Astrocyte (in vitro differentiated cells and primary cell): ENCODE results near the gene GRK5. TPM values are rescaled to one million over a fixed set of nuclear protein-coding genes. Genes with fewer than 3 reads are reported as not detected.

Source experiments
- DNase-seq: peaks from one replicate; pipeline ENCODE4 v3.0.0-alpha.2; 2010; ENCODE audit warnings: low read depth
- FAIRE-seq: peaks from 2 replicates; lab custom pipeline; 2011; peaks lifted over from hg19 to GRCh38; lab: Jason Lieb, UNC
- H2AFZ ChIP-seq: 2 replicates; pipeline ENCODE4 v1.6.0; 2012; ENCODE audit warnings: low read depth, low read length, inconsistent platforms
- H3K27ac ChIP-seq: 2 replicates; pipeline ENCODE4 v1.5.1; 2011; ENCODE audit warnings: low read depth, low read length, inconsistent platforms
- H3K27me3 ChIP-seq: 2 replicates; pipeline ENCODE4 v1.6.0; 2011; ENCODE audit warnings: low read length, inconsistent platforms; ENCODE audit not compliant: insufficient read depth
- H3K36me3 ChIP-seq: 2 replicates; pipeline ENCODE4 v1.5.1; 2011; ENCODE audit warnings: low read length, inconsistent platforms; ENCODE audit not compliant: insufficient read depth
- H3K4me1 ChIP-seq: 2 replicates; pipeline ENCODE4 v1.5.1; 2011; ENCODE audit warnings: low read length, inconsistent platforms; ENCODE audit not compliant: insufficient read depth
- H3K4me2 ChIP-seq: 2 replicates; pipeline ENCODE4 v1.6.0; 2012; ENCODE audit warnings: low read length, inconsistent platforms
- H3K4me3 ChIP-seq: 2 replicates; pipeline ENCODE4 v1.5.1; 2011; ENCODE audit warnings: low read depth, mild to moderate bottlenecking, low read length, inconsistent platforms; ENCODE audit not compliant: insufficient read depth
- H3K79me2 ChIP-seq: 2 replicates; pipeline ENCODE4 v1.6.0; 2012; ENCODE audit warnings: mild to moderate bottlenecking, low read length, inconsistent platforms; ENCODE audit not compliant: insufficient read depth
- H3K9ac ChIP-seq: 2 replicates; pipeline ENCODE4 v1.6.0; 2012; ENCODE audit warnings: mild to moderate bottlenecking, low read length, inconsistent platforms
- H3K9me3 ChIP-seq: 2 replicates; pipeline ENCODE4 v1.5.1; 2012; ENCODE audit warnings: low read depth, mild to moderate bottlenecking, low read length, inconsistent platforms; ENCODE audit not compliant: insufficient read depth
- H4K20me1 ChIP-seq: 2 replicates; pipeline ENCODE4 v1.6.0; 2012; ENCODE audit warnings: low read length, inconsistent platforms; ENCODE audit not compliant: insufficient read depth
- H3K27ac Mint-ChIP-seq: one replicate; pipeline ENCODE4 v1.8.0; 2021; ENCODE audit warnings: mild to moderate bottlenecking, mixed read lengths; ENCODE audit not compliant: unreplicated experiment
- H3K27me3 Mint-ChIP-seq: one replicate; pipeline ENCODE4 v1.8.0; 2021; ENCODE audit warnings: low read depth, mixed read lengths; ENCODE audit not compliant: unreplicated experiment
- H3K36me3 Mint-ChIP-seq: one replicate; pipeline ENCODE4 v1.8.0; 2021; ENCODE audit warnings: low read depth, mixed read lengths; ENCODE audit not compliant: unreplicated experiment
- H3K4me1 Mint-ChIP-seq: one replicate; pipeline ENCODE4 v1.8.0; 2021; ENCODE audit warnings: low read depth, mixed read lengths; ENCODE audit not compliant: unreplicated experiment
- H3K4me3 Mint-ChIP-seq: one replicate; pipeline ENCODE4 v1.8.0; 2021; ENCODE audit warnings: mild to moderate bottlenecking, moderate library complexity, mixed read lengths; ENCODE audit not compliant: unreplicated experiment
- H3K9me3 Mint-ChIP-seq: one replicate; pipeline ENCODE4 v1.8.0; 2021; ENCODE audit warnings: mild to moderate bottlenecking, mixed read lengths; ENCODE audit not compliant: unreplicated experiment
- EZH2 ChIP-seq: IDR thresholded peaks from 2 replicates; pipeline ENCODE4 v1.6.1; 2012; ENCODE audit warnings: mild to moderate bottlenecking, low read length, inconsistent platforms; ENCODE audit not compliant: insufficient read depth
- total RNA-seq: library from RNA; stranded (reverse); gene quantifications from 2 replicates; pipeline ENCODE4 v1.2.1, GENCODE V29; 2021
- TF ChIP-seq, protein P1 (sequence below): IDR thresholded peaks from 2 replicates; pipeline ENCODE4 v1.5.1; 2011; ENCODE audit warnings: low read depth, mild to moderate bottlenecking, inconsistent platforms, low read length, moderate library complexity; ENCODE audit not compliant: insufficient read depth

GRK5 gene
- total RNA-seq, 1 donor from 2014 or later = 8.5 TPM

DNA sequence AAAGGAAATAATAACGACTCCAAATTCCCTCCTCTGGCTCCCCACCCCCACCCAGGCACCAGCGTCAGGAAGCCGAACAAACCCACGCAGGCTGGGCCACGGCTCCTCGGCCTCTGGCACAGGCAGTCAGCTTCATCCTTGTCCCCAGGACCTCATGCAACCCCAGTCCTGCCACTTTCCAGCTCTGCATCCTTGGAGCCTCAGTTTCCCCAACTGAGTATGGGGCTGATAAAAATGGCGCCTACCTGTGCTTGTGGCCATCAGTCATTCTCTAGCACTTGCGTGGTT lies 198.1 kb downstream of the GRK5 start:
- H3K9ac ChIP-seq = no peak overlapping the region
- peaks cover 27% of the 10 kb centered on the region for H3K4me1 ChIP-seq
- H3K27me3 ChIP-seq = no peaks in the 10 kb centered on the region
- H3K27me3 Mint-ChIP-seq = no peaks in the 10 kb centered on the region
- no peak overlapping the region for H3K4me3 Mint-ChIP-seq
- no peak overlapping the region for H3K4me2 ChIP-seq
- no peaks in the 10 kb centered on the region for H3K36me3 ChIP-seq
- no peaks in the 10 kb centered on the region for H3K9me3 Mint-ChIP-seq
- H2AFZ ChIP-seq = no peak overlapping the region
- no peaks in the 10 kb centered on the region for H3K79me2 ChIP-seq
- TF ChIP-seq, protein P1, sequence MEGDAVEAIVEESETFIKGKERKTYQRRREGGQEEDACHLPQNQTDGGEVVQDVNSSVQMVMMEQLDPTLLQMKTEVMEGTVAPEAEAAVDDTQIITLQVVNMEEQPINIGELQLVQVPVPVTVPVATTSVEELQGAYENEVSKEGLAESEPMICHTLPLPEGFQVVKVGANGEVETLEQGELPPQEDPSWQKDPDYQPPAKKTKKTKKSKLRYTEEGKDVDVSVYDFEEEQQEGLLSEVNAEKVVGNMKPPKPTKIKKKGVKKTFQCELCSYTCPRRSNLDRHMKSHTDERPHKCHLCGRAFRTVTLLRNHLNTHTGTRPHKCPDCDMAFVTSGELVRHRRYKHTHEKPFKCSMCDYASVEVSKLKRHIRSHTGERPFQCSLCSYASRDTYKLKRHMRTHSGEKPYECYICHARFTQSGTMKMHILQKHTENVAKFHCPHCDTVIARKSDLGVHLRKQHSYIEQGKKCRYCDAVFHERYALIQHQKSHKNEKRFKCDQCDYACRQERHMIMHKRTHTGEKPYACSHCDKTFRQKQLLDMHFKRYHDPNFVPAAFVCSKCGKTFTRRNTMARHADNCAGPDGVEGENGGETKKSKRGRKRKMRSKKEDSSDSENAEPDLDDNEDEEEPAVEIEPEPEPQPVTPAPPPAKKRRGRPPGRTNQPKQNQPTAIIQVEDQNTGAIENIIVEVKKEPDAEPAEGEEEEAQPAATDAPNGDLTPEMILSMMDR = no peak
- TF ChIP-seq EZH2 = no peak
- no peak overlapping the region for H3K4me3 ChIP-seq
- DNase-seq (no peak), FAIRE-seq (no peak)
- H4K20me1 ChIP-seq = no peaks in the 10 kb centered on the region
- peaks cover 12% of the 10 kb centered on the region for H3K4me1 Mint-ChIP-seq
- H3K27ac Mint-ChIP-seq = no peak overlapping the region
- H3K9me3 ChIP-seq = no peaks in the 10 kb centered on the region
- peaks cover 4% of the 10 kb centered on the region for H3K36me3 Mint-ChIP-seq
- no peak overlapping the region for H3K27ac ChIP-seq

DNA sequence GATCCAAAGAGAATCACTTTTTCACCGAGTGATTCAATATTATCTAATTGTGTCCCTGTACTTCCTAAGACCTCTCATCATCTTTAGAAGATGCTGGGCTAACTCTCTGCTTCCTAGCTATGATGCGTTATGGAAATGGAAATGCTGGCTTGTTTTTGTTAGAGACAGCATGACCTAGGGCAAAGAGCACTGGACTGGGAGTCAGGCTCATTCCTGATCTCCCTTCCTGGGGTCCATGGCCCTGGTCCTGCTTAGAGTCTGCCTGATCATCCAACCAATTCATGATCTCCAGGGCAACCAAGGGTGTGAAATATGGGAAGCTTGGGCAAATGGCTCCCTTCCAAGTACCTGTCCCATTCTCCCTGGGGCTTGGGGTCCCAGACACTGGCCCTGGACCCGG lies 198.8 kb downstream of the GRK5 start:
- no peak overlapping the region for H3K9ac ChIP-seq
- H3K4me3 Mint-ChIP-seq = no peak overlapping the region
- H3K9me3 Mint-ChIP-seq = no peaks in the 10 kb centered on the region
- H3K27ac ChIP-seq = no peak overlapping the region
- H3K4me3 ChIP-seq = no peak overlapping the region
- no peak for FAIRE-seq
- H3K36me3 Mint-ChIP-seq = peaks cover 4% of the 10 kb centered on the region
- no peak overlapping the region for H3K4me2 ChIP-seq
- H3K36me3 ChIP-seq = no peaks in the 10 kb centered on the region
- H2AFZ ChIP-seq = no peak overlapping the region
- peaks cover 25% of the 10 kb centered on the region for H3K4me1 ChIP-seq
- no peaks in the 10 kb centered on the region for H3K79me2 ChIP-seq
- no peaks in the 10 kb centered on the region for H4K20me1 ChIP-seq
- H3K9me3 ChIP-seq = no peaks in the 10 kb centered on the region
- no peaks in the 10 kb centered on the region for H3K27me3 Mint-ChIP-seq
- no peak for TF ChIP-seq EZH2
- TF ChIP-seq, protein P1 = no peak
- H3K4me1 Mint-ChIP-seq = peaks cover 12% of the 10 kb centered on the region
- H3K27me3 ChIP-seq = no peaks in the 10 kb centered on the region
- no peak for DNase-seq
- no peak overlapping the region for H3K27ac Mint-ChIP-seq

DNA sequence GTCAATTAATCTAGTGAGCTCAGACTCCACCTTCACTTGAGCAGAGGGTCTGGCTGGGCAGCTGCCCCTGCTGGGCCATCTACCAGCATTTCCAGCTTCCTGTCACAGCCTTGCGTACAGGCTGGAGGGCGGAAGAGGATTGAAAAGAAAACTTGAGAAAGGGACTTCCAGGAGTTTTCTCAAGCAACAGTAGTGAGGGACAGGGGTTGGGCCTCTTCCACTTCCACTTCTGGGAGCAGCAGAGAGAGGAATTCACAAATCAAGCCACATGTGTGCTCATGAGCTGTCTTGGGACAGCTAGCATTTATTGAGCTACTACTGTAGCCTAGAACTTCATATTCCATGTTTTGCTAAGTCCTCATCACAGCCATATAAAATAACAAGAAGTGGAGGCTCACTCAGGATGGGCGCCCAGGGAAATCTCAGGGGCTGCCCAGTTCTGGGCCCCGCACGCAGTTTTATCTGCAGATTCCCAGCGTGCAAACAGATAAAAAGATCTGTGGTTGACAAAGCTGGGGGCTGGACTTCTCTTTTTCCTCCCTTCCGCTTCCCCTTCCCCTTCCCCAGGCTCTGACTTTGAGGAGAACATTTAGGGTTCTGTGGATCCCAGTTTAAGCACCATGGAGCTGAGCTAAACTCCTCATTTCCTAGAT lies 199.4 kb downstream of the GRK5 start:
- no peak overlapping the region for H3K9ac ChIP-seq
- no peak overlapping the region for H3K27ac ChIP-seq
- H3K9me3 ChIP-seq = no peaks in the 10 kb centered on the region
- TF ChIP-seq, protein P1 = no peak
- no peak for TF ChIP-seq EZH2
- no peak overlapping the region for H2AFZ ChIP-seq
- Mint-ChIP-seq H3K27me3 (no peaks in the 10 kb centered on the region), H3K4me1 (peaks cover 8% of the 10 kb centered on the region), H3K4me3 (no peak overlapping the region), H3K9me3 (no peaks in the 10 kb centered on the region), H3K36me3 (peaks cover 6% of the 10 kb centered on the region), H3K27ac (no peak overlapping the region)
- H3K4me1 ChIP-seq = peaks cover 19% of the 10 kb centered on the region
- no peak overlapping the region for H3K4me2 ChIP-seq
- H3K36me3 ChIP-seq = no peaks in the 10 kb centered on the region
- no peak overlapping the region for H3K4me3 ChIP-seq
- H3K79me2 ChIP-seq = no peaks in the 10 kb centered on the region
- H3K27me3 ChIP-seq = no peaks in the 10 kb centered on the region
- FAIRE-seq (no peak), DNase-seq (no peak)
- no peaks in the 10 kb centered on the region for H4K20me1 ChIP-seq
